Cerebellar cortex (tissue), 1 donor: ENCODE results near the gene FAAP20.
A peak's percentile ranks its signal among the peaks of the same experiment; 100 is the strongest.

Experiments used
- DNase-seq: peaks from one replicate; pipeline ENCODE4 v3.0.0-alpha.2; 2015; ENCODE audit warnings: low spot score

The FAAP20 gene

DNA sequence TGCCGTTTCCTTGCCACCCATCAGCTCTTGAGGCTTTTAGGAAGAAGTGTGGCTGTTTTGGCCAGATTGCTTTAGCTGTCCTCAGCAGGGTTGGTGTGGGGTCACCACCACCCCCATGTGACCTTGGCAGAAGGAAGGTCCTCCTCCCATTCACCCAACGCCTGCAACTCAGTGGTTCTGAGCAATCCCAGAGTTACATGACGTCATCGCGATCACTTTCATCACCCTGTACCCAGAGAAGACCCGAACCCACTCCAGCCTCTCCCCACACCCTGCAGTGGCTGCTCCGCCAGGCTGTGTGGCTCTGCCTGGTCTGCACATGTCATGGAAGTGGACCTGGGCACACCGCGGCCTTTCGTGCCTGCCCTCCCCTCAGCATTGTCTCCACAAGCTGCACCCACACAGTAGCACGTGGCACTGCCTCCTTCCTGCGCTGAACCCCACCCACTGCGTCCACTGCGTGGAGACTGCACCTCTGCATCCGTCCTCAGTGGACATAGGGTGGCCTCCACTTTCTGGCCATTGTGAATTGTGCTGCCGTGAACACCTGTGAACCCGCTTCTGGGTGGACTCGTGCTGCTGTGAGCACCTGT lies 16.5 kb downstream of the FAAP20 start:
- DNase-seq, result no peak

DNA sequence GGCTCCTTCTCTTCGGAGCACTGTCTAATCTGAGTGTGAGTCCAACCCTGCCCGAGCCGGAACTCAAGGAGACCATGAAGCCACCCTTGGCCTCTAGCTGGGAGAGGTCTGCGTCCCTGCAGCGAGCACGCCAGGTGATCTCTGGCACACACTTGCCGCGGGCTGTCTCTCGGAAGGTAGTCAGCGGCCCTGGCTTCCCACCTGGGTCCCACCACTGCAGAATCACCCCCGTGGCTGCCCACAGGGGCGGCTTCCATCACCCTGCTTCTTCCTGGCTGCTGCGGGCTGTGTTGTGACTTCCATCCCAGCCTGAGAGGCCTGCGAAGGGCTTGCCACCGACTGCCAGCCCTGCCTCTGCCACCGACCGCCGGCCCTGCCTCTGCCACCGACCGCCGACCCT lies 17.0 kb downstream of the FAAP20 start:
- DNase-seq, result no peak

GRCh38 chr1:2176615-2177014 lies 18.0 kb downstream of the FAAP20 start:
- no peak for DNase-seq

GRCh38 chr1:2175681-2176454 lies 18.7 kb downstream of the FAAP20 start:
- no peak for DNase-seq

DNA sequence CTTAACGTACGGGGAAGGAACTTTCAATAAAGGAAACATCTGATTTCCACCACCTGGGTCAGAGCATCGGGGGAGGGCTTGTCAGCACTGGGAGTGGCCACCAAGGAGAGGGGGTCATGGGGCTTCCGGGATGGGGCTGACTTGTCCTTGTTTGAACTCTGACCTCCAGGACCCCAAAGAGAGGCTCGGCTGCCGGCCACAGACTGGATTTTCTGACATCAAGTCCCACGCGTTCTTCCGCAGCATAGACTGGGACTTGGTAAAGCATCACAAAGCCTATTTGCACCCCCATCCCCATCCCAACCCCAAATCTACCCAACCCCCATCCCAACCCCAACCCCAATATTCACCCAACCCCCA lies 19.5 kb downstream of the FAAP20 start:
- DNase-seq, result no peak

DNA sequence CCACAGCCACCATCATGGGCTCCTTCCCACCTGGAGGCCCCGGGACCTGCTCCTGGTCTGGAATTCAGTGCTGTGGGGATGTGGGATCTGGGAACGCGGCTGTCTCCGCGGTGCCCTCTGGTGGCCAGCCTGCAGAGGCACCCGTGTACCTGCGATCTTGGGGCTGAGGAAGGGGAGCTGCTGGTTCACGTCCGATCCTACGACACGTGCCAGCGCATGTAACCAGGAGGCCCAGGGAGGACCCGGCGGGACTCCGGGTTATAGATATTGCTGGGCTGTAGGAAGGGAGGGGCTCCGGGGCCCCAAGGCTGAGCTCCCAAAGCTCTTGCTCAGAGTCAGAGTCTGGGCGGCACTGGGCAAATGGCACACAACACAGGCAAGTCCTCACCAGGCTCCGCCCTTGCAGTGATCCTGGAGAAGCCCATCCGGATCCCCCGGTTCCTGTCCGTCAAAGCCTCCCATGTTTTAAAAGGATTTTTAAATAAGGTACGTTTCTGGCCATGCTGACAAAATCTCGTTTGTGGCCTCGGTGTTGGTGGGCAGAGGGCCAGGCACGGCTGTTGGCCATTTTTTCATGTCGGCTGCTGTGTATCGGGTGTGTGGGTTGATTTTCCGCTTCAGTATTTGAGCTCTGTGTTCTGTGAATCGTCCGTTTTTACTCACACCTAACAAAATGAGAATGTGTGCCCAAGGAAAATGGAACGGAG lies 20.1 kb downstream of the FAAP20 start:
- DNase-seq, result peak; percentile 85

GRCh38 chr1:2173546-2174347 lies 20.8 kb downstream of the FAAP20 start:
- no peak for DNase-seq

DNA sequence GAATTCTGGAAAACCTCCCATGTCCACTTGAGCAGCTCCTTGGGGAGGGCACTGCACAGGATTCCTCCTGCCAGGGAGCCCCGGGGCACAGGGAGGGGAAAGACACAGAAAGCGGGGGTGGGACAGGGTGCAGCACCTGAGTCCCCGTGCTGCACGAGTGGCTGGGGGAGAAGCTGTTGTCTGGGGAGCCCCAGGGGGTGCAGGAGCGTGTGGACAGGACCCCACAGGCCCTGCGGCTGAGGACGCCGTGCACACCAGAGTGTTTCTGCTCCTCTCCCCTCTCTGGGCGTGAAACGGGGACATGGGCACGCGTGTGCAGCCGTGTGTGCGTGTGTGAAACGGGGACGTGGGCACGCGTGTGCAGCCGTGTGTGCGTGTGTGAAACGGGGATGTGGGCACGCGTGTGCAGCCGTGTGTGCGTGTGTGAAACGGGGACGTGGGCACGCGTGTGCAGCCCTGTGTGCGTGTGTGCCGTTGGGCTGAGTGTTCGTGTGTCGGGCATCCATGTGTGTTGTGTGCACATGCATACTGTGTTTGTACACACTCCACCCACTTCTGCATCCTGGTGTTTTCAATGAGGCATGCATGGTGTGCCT lies 21.9 kb downstream of the FAAP20 start:
- no peak for DNase-seq

DNA sequence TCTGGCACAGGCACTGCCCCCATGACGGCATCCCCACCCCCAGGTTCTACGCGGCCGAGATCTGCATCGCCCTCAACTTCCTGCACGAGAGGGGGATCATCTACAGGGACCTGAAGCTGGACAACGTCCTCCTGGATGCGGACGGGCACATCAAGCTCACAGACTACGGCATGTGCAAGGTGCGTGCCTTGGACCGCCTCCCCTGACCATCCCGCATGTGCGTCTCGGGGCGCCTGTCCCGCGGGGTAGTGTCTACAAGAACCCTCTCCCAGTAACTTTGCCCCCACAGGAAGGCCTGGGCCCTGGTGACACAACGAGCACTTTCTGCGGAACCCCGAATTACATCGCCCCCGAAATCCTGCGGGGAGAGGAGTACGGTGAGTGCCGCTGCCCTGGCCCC lies 22.6 kb downstream of the FAAP20 start:
- DNase-seq, result no peak

DNA sequence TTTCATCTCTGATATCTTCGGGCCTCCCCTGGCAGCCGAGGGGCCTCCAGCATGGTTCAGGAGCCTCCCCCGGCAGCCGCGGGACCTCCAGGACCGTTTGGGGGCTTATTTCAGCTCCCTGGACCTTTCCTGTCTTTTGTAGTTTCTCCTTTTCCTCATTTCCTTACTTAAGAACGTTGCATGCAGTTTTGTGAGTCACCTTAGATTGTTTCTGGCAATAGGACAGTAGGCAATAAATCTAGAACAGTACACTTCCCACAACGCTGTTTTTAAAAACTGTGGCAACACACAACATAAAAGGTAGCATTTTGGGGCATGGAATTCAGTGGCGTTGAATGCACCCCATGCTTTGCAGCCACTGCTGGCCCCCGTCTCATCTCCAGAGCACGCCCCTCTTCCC lies 24.4 kb downstream of the FAAP20 start:
- no peak for DNase-seq

GRCh38 chr1:2169200-2169836 lies 25.3 kb downstream of the FAAP20 start:
- no peak for DNase-seq

DNA sequence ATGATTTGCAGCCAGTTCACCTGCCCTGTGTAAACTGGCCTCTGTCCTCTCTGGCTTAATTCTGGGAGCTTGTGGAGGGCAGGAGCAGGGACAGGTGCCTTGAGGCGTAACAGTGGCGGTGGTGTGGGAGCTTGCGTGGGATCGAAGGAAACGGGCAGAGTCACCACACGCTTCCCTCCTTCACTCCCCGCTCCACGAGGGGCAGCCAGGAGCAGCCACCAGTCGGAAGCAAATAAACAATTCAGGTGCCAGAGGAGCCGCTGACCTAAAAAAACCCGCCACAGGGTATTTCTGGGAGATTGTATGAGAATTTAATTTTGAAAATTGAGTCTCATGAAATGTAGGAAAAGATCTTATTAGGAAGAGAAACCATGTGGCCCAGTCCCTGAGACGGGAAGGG lies 26.0 kb downstream of the FAAP20 start:
- peak; percentile 81 for DNase-seq

- no peak for DNase-seq
Measured at GRCh38 chr1:2168090-2168489, 26.5 kb downstream of the FAAP20 start.

GRCh38 chr1:2166695-2167094 lies 27.9 kb downstream of the FAAP20 start:
- DNase-seq, result no peak

DNA sequence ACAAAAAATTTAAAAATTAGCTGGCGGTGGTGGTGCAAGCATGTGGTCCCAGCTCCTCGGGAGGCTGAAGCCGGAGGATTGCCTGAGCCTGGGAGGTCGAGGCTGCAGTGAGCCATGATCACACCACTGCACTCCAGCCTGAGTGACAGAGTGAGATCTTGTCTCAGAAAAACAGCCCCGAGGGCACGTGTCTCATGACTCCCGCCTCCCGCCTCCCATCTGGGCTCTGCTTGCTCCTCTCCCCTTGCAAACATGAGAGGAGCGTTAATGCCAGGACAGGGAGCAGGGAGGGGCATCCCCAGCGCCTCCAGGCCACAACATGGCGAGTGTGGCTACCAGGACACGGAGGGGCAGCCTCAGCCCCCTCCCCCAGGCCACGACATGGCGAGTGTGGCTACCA lies 28.3 kb downstream of the FAAP20 start:
- peak; percentile 71 for DNase-seq

GRCh38 chr1:2165646-2166045 lies 28.9 kb downstream of the FAAP20 start:
- DNase-seq, result no peak

DNA sequence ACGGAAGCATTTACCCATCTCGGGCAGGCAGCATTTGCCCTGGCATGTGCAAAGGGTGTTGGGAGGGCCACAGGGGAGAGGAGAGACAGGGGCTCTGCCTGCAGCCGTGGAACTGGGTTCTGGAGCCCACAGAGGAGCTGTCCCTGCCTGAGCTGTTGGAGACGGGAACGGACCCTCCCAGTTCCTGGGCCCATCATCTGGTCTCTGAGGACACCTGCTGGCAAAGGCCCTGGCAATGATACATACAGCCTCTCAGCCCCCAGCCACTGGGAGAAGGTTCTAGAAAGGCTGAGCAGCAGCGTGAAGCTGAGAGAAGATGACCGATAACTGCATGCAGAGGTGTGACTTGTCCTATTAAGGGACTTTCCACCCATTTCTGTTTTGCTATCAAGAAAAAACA lies 31.4 kb downstream of the FAAP20 start:
- no peak for DNase-seq

DNA sequence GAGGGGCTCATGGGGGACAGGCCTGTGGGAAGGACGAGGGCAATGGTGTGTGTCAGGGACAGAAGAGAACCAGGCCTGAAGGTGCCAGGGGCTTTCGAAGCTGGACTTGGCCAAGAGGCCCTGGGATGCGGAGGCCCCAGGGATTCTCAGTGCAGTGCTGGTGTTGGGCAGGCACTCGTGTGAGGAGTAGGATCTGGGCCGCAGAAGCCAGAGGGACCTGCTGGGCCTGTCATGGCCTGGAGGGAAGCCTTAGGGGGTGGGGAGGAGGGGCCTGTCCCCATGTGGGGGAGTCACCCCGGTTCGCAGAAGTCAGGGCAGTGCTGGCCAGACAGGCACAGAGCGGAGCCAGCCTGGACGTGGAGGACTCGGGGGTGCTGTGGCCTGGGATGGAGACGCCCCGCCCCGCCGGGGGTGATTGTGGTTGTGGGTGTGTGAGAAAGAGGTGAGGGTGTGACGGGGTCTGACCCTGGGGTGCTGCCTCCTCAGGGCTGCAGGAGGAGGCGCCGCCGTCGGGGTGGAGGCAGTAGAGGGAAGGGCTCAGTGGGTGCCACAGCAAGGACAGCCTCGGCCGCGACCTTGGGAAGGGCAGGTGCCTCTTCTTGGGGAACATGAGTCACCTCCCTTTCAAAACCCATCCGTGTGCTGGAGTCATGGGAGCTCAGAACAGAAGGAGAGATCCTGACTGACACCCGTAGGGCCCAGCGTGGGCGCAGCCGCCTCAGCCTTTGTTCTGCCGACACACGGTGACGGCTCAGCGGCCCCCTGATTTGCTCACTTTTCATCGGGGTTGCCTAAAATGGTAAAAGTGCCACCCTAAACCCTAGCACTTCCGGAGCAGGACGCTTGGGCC lies 33.9 kb downstream of the FAAP20 start:
- no peak for DNase-seq

DNA sequence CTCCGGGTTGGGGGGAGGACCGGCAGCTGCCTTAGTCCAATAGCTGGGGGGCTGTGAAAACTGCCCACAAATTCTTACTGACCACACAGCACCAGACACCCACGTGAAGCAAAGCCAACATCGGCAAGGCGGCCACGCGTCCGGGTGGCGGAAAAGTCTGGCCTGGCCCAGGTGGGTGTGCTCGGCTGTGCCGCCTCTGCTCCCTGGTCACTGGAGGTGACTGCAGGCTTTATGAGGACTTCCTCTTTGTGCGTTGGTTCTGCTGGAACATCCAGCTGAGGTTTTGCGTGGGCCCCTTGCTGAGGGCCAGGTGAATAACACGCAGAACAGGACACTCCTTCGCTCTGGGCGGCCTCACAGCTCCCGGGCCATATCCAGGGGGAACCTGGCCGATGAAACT lies 35.4 kb downstream of the FAAP20 start:
- DNase-seq, result no peak

DNA sequence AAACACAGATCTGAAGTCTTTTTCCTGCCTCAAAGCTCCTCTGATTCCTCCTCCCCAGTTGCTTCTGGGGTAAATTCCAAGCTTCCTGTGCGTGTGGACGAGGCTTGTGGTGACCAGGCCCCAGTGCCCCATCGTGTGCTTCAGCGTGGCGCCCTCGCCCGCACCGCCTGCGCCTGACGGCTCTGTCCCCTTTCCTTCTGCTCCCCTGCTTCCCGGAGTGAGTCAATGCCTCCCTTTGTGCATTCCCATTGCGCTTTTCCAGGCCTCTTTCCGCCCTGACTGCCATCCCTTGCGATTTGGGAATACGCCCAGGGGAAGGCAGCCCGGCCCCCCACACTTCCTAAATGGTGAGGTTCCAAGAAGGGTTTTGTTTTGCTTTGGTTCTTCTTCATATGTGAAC lies 36.3 kb downstream of the FAAP20 start:
- no peak for DNase-seq

DNA sequence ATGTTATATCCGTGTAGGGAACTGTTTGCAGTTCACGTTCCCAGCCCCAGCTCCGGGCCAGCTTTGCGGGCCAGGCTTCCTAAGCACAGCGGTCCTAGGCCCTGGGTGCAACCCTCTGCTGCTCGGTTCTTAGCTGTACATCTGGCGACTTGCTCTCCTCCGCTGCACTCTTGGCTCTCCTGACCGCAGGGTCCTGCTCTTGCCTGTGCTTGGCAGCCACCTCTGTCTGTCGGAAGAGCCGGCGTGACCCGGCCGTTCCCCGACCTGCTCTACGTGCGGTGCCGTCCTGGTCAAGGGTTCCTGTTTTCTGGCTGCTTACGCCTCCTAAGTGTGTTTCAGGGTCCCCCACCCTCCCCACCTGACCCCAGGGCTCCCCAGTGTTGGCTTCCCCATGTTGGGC lies 36.7 kb downstream of the FAAP20 start:
- no peak for DNase-seq
